ENCODE measurements around the gene ICAM5.
A peak's percentile ranks its signal among the peaks of the same experiment; 100 is the strongest.
"Not testable (repeated sequence)": the region's sequence is repeated elsewhere in the genome, so short reads cannot be mapped to it uniquely, and the experiment has no call there.

ICAM5 gene

GRCh38 chr19:10270180-10270615, 19.6 kb upstream of the ICAM5 start:
- peak; percentile 72 for DNase-seq

- peak; percentile 30 for DNase-seq
These were observed 18.9 kb upstream of the ICAM5 start, which contains the start of gene ICAM1 for GRCh38 chr19:10270616-10271394. Gene ICAM1 (plus strand): TSS chr19:10271120. CDS start chr19:10271160, 40 bp downstream.

DNA sequence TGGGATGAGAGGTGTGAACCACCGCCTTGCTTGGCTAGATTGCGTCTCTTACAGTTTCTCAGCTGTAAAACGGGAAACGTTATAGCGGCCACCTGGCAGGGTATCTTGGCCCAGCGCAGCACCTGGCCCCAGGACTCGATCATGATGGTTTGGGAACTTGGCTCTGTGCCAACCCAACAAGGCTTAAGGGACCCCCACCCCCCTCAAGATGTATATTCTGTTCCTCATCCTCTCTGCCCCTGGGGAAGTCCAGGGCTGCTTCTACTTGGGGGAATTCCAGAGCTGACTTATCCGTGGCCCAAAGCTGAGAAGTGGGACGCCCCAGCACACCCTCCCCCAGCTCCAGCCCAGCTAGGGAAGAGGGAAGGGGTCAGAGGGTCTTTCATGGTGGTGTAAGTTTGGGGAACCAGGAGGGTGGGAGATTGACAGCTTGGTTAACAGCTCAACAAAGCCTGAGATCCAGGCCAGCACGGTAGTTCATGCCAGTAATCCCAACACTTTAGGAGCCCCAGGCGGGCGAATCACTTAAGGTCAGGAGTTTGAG, 18.1 kb upstream of the ICAM5 start:
- DNase-seq: no peak

GRCh38 chr19:10274589-10274988, 15.2 kb upstream of the ICAM5 start:
- DNase-seq: no peak

GRCh38 chr19:10277795-10278589, 11.8 kb upstream of the ICAM5 start:
- no peak for DNase-seq

GRCh38 chr19:10278935-10279334, 10.8 kb upstream of the ICAM5 start:
- DNase-seq: no peak

DNA sequence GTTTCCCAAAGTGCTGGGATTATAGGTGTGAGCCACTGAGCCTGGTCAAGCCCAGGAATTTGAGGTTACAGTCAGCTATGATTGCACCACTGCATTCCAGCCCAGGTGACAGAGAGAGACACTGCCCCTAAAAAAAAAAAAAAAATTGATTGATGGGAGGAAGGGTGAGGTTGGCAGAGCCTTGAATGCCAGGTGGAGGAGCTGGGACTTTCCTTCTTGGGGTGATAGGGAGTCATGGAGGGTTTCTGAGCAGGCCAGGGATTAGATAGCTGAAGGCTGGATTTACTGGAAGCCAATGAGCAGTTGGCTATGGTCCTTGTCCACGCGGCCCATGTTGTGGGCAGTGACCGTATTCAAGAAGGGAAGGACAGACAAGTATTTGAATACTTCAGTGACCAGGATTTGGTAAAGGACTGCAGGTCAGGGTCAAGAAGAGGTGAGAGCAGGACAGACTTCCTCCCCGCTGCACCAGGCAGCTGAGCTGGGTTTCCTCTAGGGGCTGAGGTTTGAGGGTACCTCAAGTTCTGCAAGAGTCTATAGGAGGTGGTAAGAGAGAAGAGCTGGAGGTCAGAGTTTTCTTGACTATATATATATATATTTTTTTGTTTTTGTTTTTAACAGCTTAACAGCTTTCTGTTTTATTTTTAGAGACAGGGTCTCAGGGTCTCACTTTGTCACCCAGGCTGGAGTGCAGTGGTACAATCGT, 9.9 kb upstream of the ICAM5 start:
- DNase-seq: peak; percentile 32

GRCh38 chr19:10282043-10282442, 7.7 kb upstream of the ICAM5 start:
- not testable (repeated sequence) for DNase-seq

DNA sequence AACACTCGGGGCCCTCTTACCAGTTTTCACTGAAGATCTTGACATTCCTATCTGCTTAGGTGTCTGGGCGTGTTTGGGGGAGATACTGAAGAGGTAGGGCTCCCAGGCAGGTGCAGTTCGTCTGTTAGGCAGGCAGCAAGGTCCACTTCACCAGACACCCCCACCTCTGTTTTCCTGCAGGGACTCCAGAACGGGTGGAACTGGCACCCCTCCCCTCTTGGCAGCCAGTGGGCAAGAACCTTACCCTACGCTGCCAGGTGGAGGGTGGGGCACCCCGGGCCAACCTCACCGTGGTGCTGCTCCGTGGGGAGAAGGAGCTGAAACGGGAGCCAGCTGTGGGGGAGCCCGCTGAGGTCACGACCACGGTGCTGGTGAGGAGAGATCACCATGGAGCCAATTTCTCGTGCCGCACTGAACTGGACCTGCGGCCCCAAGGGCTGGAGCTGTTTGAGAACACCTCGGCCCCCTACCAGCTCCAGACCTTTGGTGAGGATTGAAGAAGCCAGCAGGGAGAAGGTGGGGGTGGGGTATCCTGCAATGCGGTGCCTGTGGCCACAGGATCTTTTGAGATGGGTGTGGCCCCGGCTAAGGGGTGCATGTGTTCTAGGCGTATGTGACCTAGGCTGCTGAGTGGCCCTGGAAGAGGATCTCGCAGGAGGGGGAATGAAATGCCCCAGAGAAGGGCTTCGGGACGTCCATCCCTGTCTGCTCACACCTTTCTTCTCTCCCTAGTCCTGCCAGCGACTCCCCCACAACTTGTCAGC, 6.3 kb upstream of the ICAM5 start:
- no peak for DNase-seq

DNA sequence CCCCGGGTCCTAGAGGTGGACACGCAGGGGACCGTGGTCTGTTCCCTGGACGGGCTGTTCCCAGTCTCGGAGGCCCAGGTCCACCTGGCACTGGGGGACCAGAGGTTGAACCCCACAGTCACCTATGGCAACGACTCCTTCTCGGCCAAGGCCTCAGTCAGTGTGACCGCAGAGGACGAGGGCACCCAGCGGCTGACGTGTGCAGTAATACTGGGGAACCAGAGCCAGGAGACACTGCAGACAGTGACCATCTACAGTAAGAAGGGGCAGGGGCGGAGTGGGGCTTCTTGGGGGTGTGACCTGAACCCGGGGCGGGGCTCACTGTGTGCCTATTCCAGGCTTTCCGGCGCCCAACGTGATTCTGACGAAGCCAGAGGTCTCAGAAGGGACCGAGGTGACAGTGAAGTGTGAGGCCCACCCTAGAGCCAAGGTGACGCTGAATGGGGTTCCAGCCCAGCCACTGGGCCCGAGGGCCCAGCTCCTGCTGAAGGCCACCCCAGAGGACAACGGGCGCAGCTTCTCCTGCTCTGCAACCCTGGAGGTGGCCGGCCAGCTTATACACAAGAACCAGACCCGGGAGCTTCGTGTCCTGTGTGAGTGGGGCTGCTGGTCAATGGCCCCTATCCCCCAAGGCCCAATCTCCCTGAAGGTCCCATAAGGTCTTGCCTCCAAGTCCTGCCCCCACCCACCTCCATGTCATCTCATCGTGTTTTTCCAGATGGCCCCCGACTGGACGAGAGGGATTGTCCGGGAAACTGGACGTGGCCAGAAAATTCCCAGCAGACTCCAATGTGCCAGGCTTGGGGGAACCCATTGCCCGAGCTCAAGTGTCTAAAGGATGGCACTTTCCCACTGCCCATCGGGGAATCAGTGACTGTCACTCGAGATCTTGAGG, 5.4 kb upstream of the ICAM5 start:
- no peak for DNase-seq

DNA sequence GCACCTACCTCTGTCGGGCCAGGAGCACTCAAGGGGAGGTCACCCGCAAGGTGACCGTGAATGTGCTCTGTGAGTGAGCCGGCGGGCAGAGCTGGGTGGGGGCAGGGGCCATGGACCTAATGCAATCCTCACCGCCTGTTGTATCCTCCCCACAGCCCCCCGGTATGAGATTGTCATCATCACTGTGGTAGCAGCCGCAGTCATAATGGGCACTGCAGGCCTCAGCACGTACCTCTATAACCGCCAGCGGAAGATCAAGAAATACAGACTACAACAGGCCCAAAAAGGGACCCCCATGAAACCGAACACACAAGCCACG, 4.8 kb upstream of the ICAM5 start:
- no peak for DNase-seq

DNA sequence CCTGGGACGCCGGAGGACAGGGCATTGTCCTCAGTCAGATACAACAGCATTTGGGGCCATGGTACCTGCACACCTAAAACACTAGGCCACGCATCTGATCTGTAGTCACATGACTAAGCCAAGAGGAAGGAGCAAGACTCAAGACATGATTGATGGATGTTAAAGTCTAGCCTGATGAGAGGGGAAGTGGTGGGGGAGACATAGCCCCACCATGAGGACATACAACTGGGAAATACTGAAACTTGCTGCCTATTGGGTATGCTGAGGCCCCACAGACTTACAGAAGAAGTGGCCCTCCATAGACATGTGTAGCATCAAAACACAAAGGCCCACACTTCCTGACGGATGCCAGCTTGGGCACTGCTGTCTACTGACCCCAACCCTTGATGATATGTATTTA, 4.4 kb upstream of the ICAM5 start:
- peak; percentile 51 for DNase-seq

- peak; percentile 59 for DNase-seq
These were observed 2.7 kb upstream of the ICAM5 start, which contains the start of gene ICAM4 for GRCh38 chr19:10286803-10287737. Gene ICAM4 (plus strand): TSS chr19:10286955. CDS start chr19:10287013, 58 bp downstream.

DNA sequence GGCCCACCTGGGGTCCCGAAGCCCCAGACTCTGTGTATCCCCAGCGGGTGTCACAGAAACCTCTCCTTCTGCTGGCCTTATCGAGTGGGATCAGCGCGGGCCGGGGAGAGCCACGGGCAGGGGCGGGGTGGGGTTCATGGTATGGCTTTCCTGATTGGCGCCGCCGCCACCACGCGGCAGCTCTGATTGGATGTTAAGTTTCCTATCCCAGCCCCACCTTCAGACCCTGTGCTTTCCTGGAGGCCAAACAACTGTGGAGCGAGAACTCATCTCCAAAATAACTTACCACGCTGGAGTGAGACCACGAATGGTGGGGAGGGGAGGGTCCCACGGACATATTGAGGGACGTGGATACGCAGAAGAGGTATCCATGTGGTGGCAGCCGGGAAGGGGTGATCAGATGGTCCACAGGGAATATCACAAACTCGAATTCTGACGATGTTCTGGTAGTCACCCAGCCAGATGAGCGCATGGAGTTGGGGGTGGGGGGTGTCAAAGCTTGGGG, 1.0 kb upstream of the ICAM5 start:
- peak; percentile 76 for DNase-seq

- DNase-seq: peak; percentile 86
These were observed 451 bp upstream of the ICAM5 start for GRCh38 chr19:10289167-10289835.

- no peak for DNase-seq
These were observed 664 bp downstream of the ICAM5 start for GRCh38 chr19:10290357-10290875.

DNA sequence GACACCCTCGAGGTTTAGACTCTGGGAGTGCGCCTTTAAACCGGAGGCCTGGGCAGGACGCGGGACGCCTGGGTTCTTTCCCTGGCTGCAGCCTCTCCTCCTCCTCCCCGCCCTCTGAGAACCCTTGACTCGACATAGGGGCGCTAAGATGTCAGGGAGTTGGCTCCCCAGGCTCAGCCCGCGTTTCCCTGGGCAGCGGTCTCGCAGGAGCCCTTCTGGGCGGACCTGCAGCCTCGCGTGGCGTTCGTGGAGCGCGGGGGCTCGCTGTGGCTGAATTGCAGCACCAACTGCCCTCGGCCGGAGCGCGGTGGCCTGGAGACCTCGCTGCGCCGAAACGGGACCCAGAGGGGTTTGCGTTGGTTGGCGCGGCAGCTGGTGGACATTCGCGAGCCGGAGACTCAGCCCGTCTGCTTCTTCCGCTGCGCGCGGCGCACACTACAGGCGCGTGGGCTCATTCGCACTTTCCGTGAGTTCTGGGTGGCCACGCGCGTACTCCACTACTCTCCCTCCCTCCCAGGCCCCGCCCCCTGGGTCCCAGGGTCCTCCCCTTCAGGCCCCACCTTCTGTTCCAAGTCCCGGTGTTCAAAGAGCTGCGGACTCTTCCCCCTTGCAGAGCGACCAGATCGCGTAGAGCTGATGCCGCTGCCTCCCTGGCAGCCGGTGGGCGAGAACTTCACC, 1.3 kb downstream of the ICAM5 start:
- peak; percentile 56 for DNase-seq

GRCh38 chr19:10291554-10292205, 1.9 kb downstream of the ICAM5 start:
- no peak for DNase-seq

Measured in GDM1 (cell line).